IMR-90 (cell line): ENCODE results near the gene AAMP. TPM values are rescaled to one million over a fixed set of nuclear protein-coding genes. Genes with fewer than 3 reads are reported as not detected.
A peak's percentile ranks its signal among the peaks of the same experiment; 100 is the strongest.

Experiments
- ATAC-seq: fragments of 200-7000 bp; cut with Tn5 transposase; 2 replicates; pipeline ENCODE4 v1.9.1; 2020; ENCODE audit warnings: low read depth, mild to moderate bottlenecking, moderate library complexity
- BruUV-seq: library from RNA; stranded (reverse); fragments of 400-500 nt; replicated peaks from 2 replicates; lab custom pipeline; 2021; lab: Mats Ljungman, UMichigan
- CTCF ChIA-PET: fragments of 300-600 bp; formaldehyde crosslinking; extraction: SDS; loops from one replicate; lab custom pipeline; 2021; ENCODE audit warnings: antibody characterized with exemption; lab: Yijun Ruan, JAX
- POLR2A ChIA-PET: fragments of 300-600 bp; sonication (Branson Sonifier 250); formaldehyde crosslinking; loops from one replicate; lab custom pipeline; 2022; ENCODE audit warnings: antibody characterized with exemption; ENCODE audit not compliant: unreplicated experiment; lab: Charles Lee
- DNase-seq: peaks from one replicate; pipeline ENCODE4 v3.0.0; 2013
- H2AFZ ChIP-seq: replicated peaks from 2 replicates; pipeline ENCODE3; 2013; ENCODE audit warnings: low read length, mild to moderate bottlenecking; ENCODE audit not compliant: poor library complexity
- H2AK5ac ChIP-seq: 2 replicates; pipeline ENCODE4 v1.6.1; 2013; ENCODE audit warnings: low read depth, low read length, inconsistent platforms
- H2AK9ac ChIP-seq: replicated peaks from 2 replicates; pipeline ENCODE3; 2013; ENCODE audit warnings: mild to moderate bottlenecking, low read depth, low read length, moderate library complexity; ENCODE audit not compliant: poor library complexity
- H2BK120ac ChIP-seq: 2 replicates; pipeline ENCODE4 v1.6.1; 2013; ENCODE audit warnings: low read depth, low read length, inconsistent platforms
- H2BK15ac ChIP-seq: 3 replicates; pipeline ENCODE4 v1.6.1; 2013; ENCODE audit warnings: low read depth, low read length, inconsistent platforms
- H2BK20ac ChIP-seq: 2 replicates; pipeline ENCODE4 v1.6.1; 2013; ENCODE audit warnings: low read depth, mild to moderate bottlenecking, inconsistent platforms, low read length, moderate library complexity
- H2BK5ac ChIP-seq: 2 replicates; pipeline ENCODE4 v1.6.1; 2013; ENCODE audit warnings: mild to moderate bottlenecking, low read depth, low read length, inconsistent platforms; ENCODE audit not compliant: poor library complexity, severe bottlenecking
- H3K14ac ChIP-seq: replicated peaks from 2 replicates; pipeline ENCODE4 v1.6.1; 2013; ENCODE audit warnings: low read depth, low read length, inconsistent platforms
- H3K18ac ChIP-seq: 2 replicates; pipeline ENCODE4 v1.6.1; 2013; ENCODE audit warnings: low read depth, low read length, control low read depth
- H3K23ac ChIP-seq: 2 replicates; pipeline ENCODE4 v1.6.1; 2013; ENCODE audit warnings: low read depth, low read length, inconsistent platforms
- H3K27ac ChIP-seq: 2 replicates; pipeline ENCODE4 v1.5.1; 2013; ENCODE audit warnings: mild to moderate bottlenecking, control low read depth, low read length; ENCODE audit not compliant: insufficient read depth
- H3K27me3 ChIP-seq: 2 replicates; pipeline ENCODE4 v1.6.1; 2013; ENCODE audit warnings: low read length; ENCODE audit not compliant: control insufficient read depth, insufficient read depth
- H3K36me3 ChIP-seq: 2 replicates; pipeline ENCODE4 v1.6.1; 2013; ENCODE audit warnings: low read length, mixed read lengths; ENCODE audit not compliant: control insufficient read depth, insufficient read depth
- H3K4ac ChIP-seq: 2 replicates; pipeline ENCODE4 v1.6.1; 2013; ENCODE audit warnings: low read depth, low read length, inconsistent platforms
- H3K4me1 ChIP-seq: 2 replicates; pipeline ENCODE4 v1.6.1; 2013; ENCODE audit warnings: low read length, mixed read lengths; ENCODE audit not compliant: control insufficient read depth, insufficient read depth
- H3K4me2 ChIP-seq: 2 replicates; pipeline ENCODE4 v1.6.1; 2013; ENCODE audit warnings: low read depth, mild to moderate bottlenecking, control low read depth, low read length, moderate library complexity
- H3K4me3 ChIP-seq: 2 replicates; pipeline ENCODE4 v1.5.1; 2013; ENCODE audit warnings: low read depth, mild to moderate bottlenecking, control low read depth, low read length, moderate library complexity; ENCODE audit not compliant: insufficient read depth
- H3K56ac ChIP-seq: 2 replicates; pipeline ENCODE4 v1.6.1; 2013; ENCODE audit warnings: low read length, inconsistent platforms; ENCODE audit not compliant: insufficient read depth; ENCODE audit errors: extremely low read depth
- H3K79me1 ChIP-seq, 2 experiments: 2 replicates each; pipeline ENCODE4 v1.6.1; 2013; ENCODE audit warnings: low read length in 2 of 2, inconsistent platforms in 1 of 2, low read depth in 1 of 2
- H3K9ac ChIP-seq: 2 replicates; pipeline ENCODE4 v1.6.1; 2013; ENCODE audit warnings: low read depth, low read length, control low read depth
- H3K9me1 ChIP-seq: 2 replicates; pipeline ENCODE4 v1.6.1; 2013; ENCODE audit warnings: low read length, inconsistent platforms; ENCODE audit not compliant: insufficient read depth
- H3K9me3 ChIP-seq: 2 replicates; pipeline ENCODE4 v1.6.1; 2013; ENCODE audit warnings: low read length; ENCODE audit not compliant: control insufficient read depth, insufficient read depth
- H4K20me1 ChIP-seq: 2 replicates; pipeline ENCODE4 v1.6.1; 2013; ENCODE audit warnings: low read length, inconsistent platforms; ENCODE audit not compliant: insufficient read depth
- H4K5ac ChIP-seq: 2 replicates; pipeline ENCODE4 v1.6.1; 2013; ENCODE audit warnings: mild to moderate bottlenecking, low read depth, low read length, control low read depth
- H4K8ac ChIP-seq, 2 experiments: 2 replicates each; pipeline ENCODE4 v1.6.1; 2013; ENCODE audit warnings: low read depth in 2 of 2, low read length in 2 of 2, control low read depth in 1 of 2, inconsistent platforms in 1 of 2
- H4K91ac ChIP-seq: 2 replicates; pipeline ENCODE4 v1.6.1; 2013; ENCODE audit warnings: low read depth, low read length, inconsistent platforms; ENCODE audit not compliant: insufficient read depth
- CTCF ChIP-seq: conservative IDR thresholded peaks from 2 replicates; pipeline ENCODE4 v1.5.1; 2012; ENCODE audit warnings: mild to moderate bottlenecking, low read depth, low read length, improper control_type of control experiment
- ELK1 ChIP-seq: fragments of 150-350 bp; IDR thresholded peaks from 2 replicates; pipeline ENCODE4 v1.6.1; 2016; ENCODE audit warnings: low read depth, mild to moderate bottlenecking, low read length, moderate library complexity, borderline replicate concordance
- FOS ChIP-seq: fragments of 150-350 bp; IDR thresholded peaks from 2 replicates; pipeline ENCODE4 v1.6.1; 2016; ENCODE audit warnings: low read depth, low read length
- MAFK ChIP-seq: IDR thresholded peaks from 2 replicates; pipeline ENCODE4 v1.6.1; 2012; ENCODE audit warnings: low read depth, low read length, improper control_type of control experiment
- MAZ ChIP-seq: IDR thresholded peaks from 2 replicates; pipeline ENCODE4 v1.6.1; 2012; ENCODE audit warnings: low read depth, mild to moderate bottlenecking, low read length, improper control_type of control experiment, moderate library complexity, borderline replicate concordance
- MXI1 ChIP-seq: IDR thresholded peaks from 2 replicates; pipeline ENCODE4 v1.6.1; 2012; ENCODE audit warnings: low read depth, mild to moderate bottlenecking, low read length, moderate library complexity, borderline replicate concordance
- NFE2L2 ChIP-seq: fragments of 150-350 bp; IDR thresholded peaks from 2 replicates; pipeline ENCODE4 v1.6.1; 2016; ENCODE audit warnings: low read depth, mild to moderate bottlenecking, low read length
- RAD21 ChIP-seq: IDR thresholded peaks from 2 replicates; pipeline ENCODE4 v1.6.1; 2012; ENCODE audit warnings: low read length, improper control_type of control experiment
- RCOR1 ChIP-seq: IDR thresholded peaks from 2 replicates; pipeline ENCODE4 v1.6.1; 2012; ENCODE audit warnings: mild to moderate bottlenecking, low read length, improper control_type of control experiment; ENCODE audit not compliant: insufficient replicate concordance
- RFX5 ChIP-seq: IDR thresholded peaks from 2 replicates; pipeline ENCODE4 v1.8.0; 2012; ENCODE audit warnings: low read depth, mild to moderate bottlenecking, low read length, moderate library complexity
- SMC3 ChIP-seq: fragments of 150-350 bp; IDR thresholded peaks from 2 replicates; pipeline ENCODE4 v1.6.1; 2016; ENCODE audit warnings: low read depth, mild to moderate bottlenecking, antibody characterized with exemption, low read length, moderate library complexity
- USF2 ChIP-seq: fragments of 150-350 bp; IDR thresholded peaks from 2 replicates; pipeline ENCODE4 v1.6.1; 2017; ENCODE audit warnings: mild to moderate bottlenecking, antibody characterized with exemption, low read length, low read depth
- WGBS, 2 experiments: methylation state at CpG; one replicate each; pipeline versions ENCODE4 v1.1.5 to v1.1.7; 2013; ENCODE audit warnings: missing lambda C conversion rate in 2 of 2; ENCODE audit not compliant: insufficient read length in 1 of 2; ENCODE audit errors: extremely low coverage in 2 of 2; 5-methylcytosine and 5-hydroxymethylcytosine counted together
- dilution Hi-C: fragments of 300-500 bp; cut with HindIII; formaldehyde crosslinking; loops from one replicate; pipeline ENCODE4 v1.14.3; 2018; ENCODE audit warnings: low sequenced_read_pairs; ENCODE audit not compliant: unreplicated experiment
- in situ Hi-C: fragments of 300-500 bp; cut with MboI; formaldehyde crosslinking; loops from 3 replicates; pipeline ENCODE4 v1.14.3; 2019; ENCODE audit warnings: low sequenced_read_pairs, inconsistent platforms, mixed read lengths
- intact Hi-C: fragments of 100-400 bp; cut with micrococcal nuclease; formaldehyde crosslinking; loops from 2 replicates; pipeline ENCODE4 v1.10.0; 2022
- polyA plus RNA-seq, 3 experiments: library from polyadenylated mRNA; depleted of rRNA; stranded (reverse); fragments of >200 nt; gene quantifications; 2 replicates each; pipeline ENCODE4 v1.2.3, GENCODE V29; 2012; ENCODE audit warnings: low replicate concordance in 1 of 3
- total RNA-seq: library from RNA; depleted of rRNA; stranded (reverse); fragments of >200 nt; gene quantifications from 2 replicates; pipeline ENCODE4 v1.2.3, GENCODE V29; 2012

AAMP gene
- total and polyA plus RNA-seq, 2 of the 4 experiments (the other 2 are of a cell fraction), result 104 to 112 TPM

GRCh38 chr2:218290316-218291261 is 20.7 kb upstream of the AAMP start:
- peak overlapping the region; percentile 92 for H3K4me2 ChIP-seq
- no peak for TF ChIP-seq RFX5
- no peak for TF ChIP-seq ELK1
- TF ChIP-seq SMC3, result no peak
- TF ChIP-seq CTCF, result no peak
- TF ChIP-seq MAFK, result no peak
- no peak for TF ChIP-seq FOS
- no peak for TF ChIP-seq RAD21
- TF ChIP-seq NFE2L2, result no peak
- no peak for TF ChIP-seq USF2
- TF ChIP-seq MXI1, result no peak
- TF ChIP-seq RCOR1, result no peak
- TF ChIP-seq MAZ, result no peak

More at GRCh38 chr2:218290316-218291261, 20.7 kb upstream of the AAMP start:
- no peak overlapping the region for H2AFZ ChIP-seq
- no peak overlapping the region for H3K56ac ChIP-seq
- H3K79me1 ChIP-seq, result peaks cover 23 to 50% of the 10 kb centered on the region in 2 experiments
- peak overlapping the region in 1 of 2 experiments; percentile 5; a peak in 2 of 4 replicates for H4K8ac ChIP-seq
- peak overlapping the region; percentile 26; the same call in 1 of the 2 replicates for H4K91ac ChIP-seq
- H3K9ac ChIP-seq, result peak overlapping the region; percentile 18; the same call in 1 of the 2 replicates
- peak overlapping the region; percentile 63 for H2AK9ac ChIP-seq
- WGBS, 2 experiments, result 42% methylated on average over 4 of the region's 12 CpGs; no CpG with 5 or more reads in 1 of the 2 experiments
- peak overlapping the region; percentile 94 for H3K14ac ChIP-seq
- H3K4me1 ChIP-seq, result peaks cover 25% of the 10 kb centered on the region
- peak overlapping the region; percentile 23; the same call in 1 of the 2 replicates for H2BK120ac ChIP-seq
- peaks cover 18% of the 10 kb centered on the region for H4K20me1 ChIP-seq
- dilution Hi-C loops (no loop called here), in situ Hi-C loops (no loop called here), intact Hi-C loops (loop anchor here (5.0 kb wide), 1 partner anchor 357 kb away; no protein-coding TSS in a partner anchor)
- peak overlapping the region; percentile 86; the same call in 1 of the 2 replicates for H3K4me3 ChIP-seq
- ChIA-PET POLR2A (interaction anchor here (0.6 kb wide), 1 partner anchor 86 kb away, joined by 9 read pairs; no protein-coding TSS in a partner anchor), CTCF (no interaction called here)
- peaks cover 18% of the 10 kb centered on the region for H3K9me1 ChIP-seq
- peak overlapping the region; percentile 92 for H3K4ac ChIP-seq
- H3K9me3 ChIP-seq, result no peaks in the 10 kb centered on the region
- no TSS peak for BruUV-seq
- peak overlapping the region; percentile 2; the same call in 1 of the 3 replicates for H2BK15ac ChIP-seq
- H2AK5ac ChIP-seq, result peak overlapping the region; percentile 27; the same call in 1 of the 2 replicates
- peak overlapping the region; percentile 3; the same call in 1 of the 2 replicates for H4K5ac ChIP-seq
- no peak overlapping the region for H3K18ac ChIP-seq
- H3K36me3 ChIP-seq, result no peaks in the 10 kb centered on the region
- peak overlapping the region; percentile 79 for H3K23ac ChIP-seq
- no peak overlapping the region for H2BK20ac ChIP-seq
- ATAC-seq, result no peak
- peak overlapping the region; percentile 30; the same call in 1 of the 2 replicates for H3K27ac ChIP-seq
- no peak for DNase-seq
- peak overlapping the region; percentile 3 for H2BK5ac ChIP-seq
- no peaks in the 10 kb centered on the region for H3K27me3 ChIP-seq
